ENCODE results near the gene SLC6A7. TPM values are rescaled to one million over a fixed set of nuclear protein-coding genes. Genes with fewer than 3 reads are reported as not detected.

SLC6A7 gene
- total RNA-seq, 1 donor from 2014 or later: not detected

- DNase-seq (ENCODE audit: extremely low read depth, low read depth, low spot score): no peak
Observed at GRCh38 chr5:150155258-150156026, 34.4 kb upstream of the SLC6A7 start, which contains the start of gene PDGFRB. TSS of gene PDGFRB (minus strand) at chr5:150155845. CDS start at chr5:150137047, 18,798 bp downstream.

GRCh38 chr5:150156027-150156368 is 33.9 kb upstream of the SLC6A7 start:
- DNase-seq (ENCODE audit: extremely low read depth, low read depth, low spot score): no peak

GRCh38 chr5:150156540-150156939 is 33.3 kb upstream of the SLC6A7 start:
- no peak for DNase-seq (ENCODE audit: extremely low read depth, low read depth, low spot score)

- DNase-seq (ENCODE audit: extremely low read depth, low read depth, low spot score): no peak
Observed at GRCh38 chr5:150157168-150157567, 32.7 kb upstream of the SLC6A7 start.

- DNase-seq (ENCODE audit: extremely low read depth, low read depth, low spot score): no peak
Observed at GRCh38 chr5:150158170-150158949, 31.5 kb upstream of the SLC6A7 start.

- no peak for DNase-seq (ENCODE audit: extremely low read depth, low read depth, low spot score)
Observed at GRCh38 chr5:150159031-150159430, 30.8 kb upstream of the SLC6A7 start.

GRCh38 chr5:150159741-150160179 is 30.1 kb upstream of the SLC6A7 start:
- no peak for DNase-seq (ENCODE audit: extremely low read depth, low read depth, low spot score)

- DNase-seq (ENCODE audit: extremely low read depth, low read depth, low spot score): no peak
Observed at GRCh38 chr5:150160448-150161081, 29.3 kb upstream of the SLC6A7 start.

GRCh38 chr5:150161242-150162141 is 28.4 kb upstream of the SLC6A7 start:
- peak; percentile 27 for DNase-seq (ENCODE audit: extremely low read depth, low read depth, low spot score)

- DNase-seq (ENCODE audit: extremely low read depth, low read depth, low spot score): no peak
Observed at GRCh38 chr5:150162142-150162513, 27.7 kb upstream of the SLC6A7 start.

GRCh38 chr5:150163035-150163434 is 26.8 kb upstream of the SLC6A7 start:
- no peak for DNase-seq (ENCODE audit: extremely low read depth, low read depth, low spot score)

GRCh38 chr5:150163547-150164059 is 26.3 kb upstream of the SLC6A7 start:
- no peak for DNase-seq (ENCODE audit: extremely low read depth, low read depth, low spot score)

GRCh38 chr5:150164211-150164980 is 25.5 kb upstream of the SLC6A7 start:
- no peak for DNase-seq (ENCODE audit: extremely low read depth, low read depth, low spot score)

GRCh38 chr5:150166037-150166649 is 23.7 kb upstream of the SLC6A7 start:
- no peak for DNase-seq (ENCODE audit: extremely low read depth, low read depth, low spot score)

GRCh38 chr5:150166650-150167511 is 23.0 kb upstream of the SLC6A7 start, which contains the start of gene CDX1:
TSS of gene CDX1 (plus strand) at chr5:150166778. CDS start at chr5:150166877, 99 bp downstream.
- DNase-seq (ENCODE audit: extremely low read depth, low read depth, low spot score): no peak

- no peak for DNase-seq (ENCODE audit: extremely low read depth, low read depth, low spot score)
Observed at GRCh38 chr5:150167512-150167850, 22.4 kb upstream of the SLC6A7 start.

GRCh38 chr5:150167908-150168307 is 22.0 kb upstream of the SLC6A7 start:
- no peak for DNase-seq (ENCODE audit: extremely low read depth, low read depth, low spot score)

- DNase-seq (ENCODE audit: extremely low read depth, low read depth, low spot score): no peak
Observed at GRCh38 chr5:150168864-150169263, 21.0 kb upstream of the SLC6A7 start.
